GM19239 (cell line): ENCODE results near the gene HOXA13.

Source experiments
- DNase-seq: peaks from one replicate; pipeline ENCODE4 v3.0.0; 2011; ENCODE audit warnings: low spot score; ENCODE audit not compliant: insufficient read length
- FAIRE-seq: peaks from 2 replicates; lab custom pipeline; 2011; peaks lifted over from hg19 to GRCh38; lab: Jason Lieb, UNC

HOXA13 gene

GRCh38 chr7:27183682-27184336, 16.1 kb downstream of the HOXA13 start:
- DNase-seq (no peak), FAIRE-seq (no peak)

DNA sequence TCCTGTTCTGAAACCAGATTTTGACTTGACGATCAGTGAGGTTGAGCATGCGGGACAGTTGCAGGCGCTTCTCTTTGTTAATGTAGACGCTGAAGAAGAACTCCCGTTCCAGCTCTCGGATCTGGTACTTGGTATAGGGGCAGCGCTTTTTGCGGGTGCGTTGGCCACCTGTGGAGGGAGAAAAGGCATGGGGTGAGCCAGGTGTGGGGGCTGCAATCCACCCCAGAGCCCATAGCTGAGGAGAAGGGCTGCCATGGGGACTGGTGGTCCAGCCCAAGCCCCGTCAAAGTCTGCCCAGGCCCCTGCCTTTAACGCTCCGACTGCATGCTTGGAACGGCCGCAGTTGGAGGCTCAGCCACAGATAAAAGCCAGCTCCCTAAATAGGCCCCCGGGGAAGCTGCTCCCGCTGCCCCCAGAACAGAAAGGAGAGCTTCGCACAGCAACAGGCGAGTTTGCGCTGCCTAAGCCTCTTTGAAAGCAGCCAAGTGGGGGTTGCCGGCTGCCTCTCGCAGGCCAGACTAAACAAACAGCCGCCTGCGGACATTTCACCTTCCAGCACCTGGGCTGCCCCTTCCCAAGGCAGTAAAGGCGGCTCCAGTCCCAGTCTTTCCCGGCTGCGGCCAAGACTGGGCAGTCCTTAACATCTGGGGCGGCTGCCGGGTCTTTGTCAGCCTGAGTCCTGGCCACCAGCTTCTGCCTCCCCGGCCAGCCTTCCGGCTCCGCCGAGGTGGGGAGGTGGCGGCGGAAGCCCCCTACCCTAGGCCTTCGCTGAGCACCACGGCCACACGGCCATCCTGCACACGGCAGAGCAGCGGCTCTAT, 16.8 kb downstream of the HOXA13 start:
- FAIRE-seq = no peak
- no peak for DNase-seq

GRCh38 chr7:27182285-27182841, 17.5 kb downstream of the HOXA13 start:
- no peak for DNase-seq
- FAIRE-seq = no peak

GRCh38 chr7:27181795-27182275, 18.1 kb downstream of the HOXA13 start:
- DNase-seq = no peak

DNA sequence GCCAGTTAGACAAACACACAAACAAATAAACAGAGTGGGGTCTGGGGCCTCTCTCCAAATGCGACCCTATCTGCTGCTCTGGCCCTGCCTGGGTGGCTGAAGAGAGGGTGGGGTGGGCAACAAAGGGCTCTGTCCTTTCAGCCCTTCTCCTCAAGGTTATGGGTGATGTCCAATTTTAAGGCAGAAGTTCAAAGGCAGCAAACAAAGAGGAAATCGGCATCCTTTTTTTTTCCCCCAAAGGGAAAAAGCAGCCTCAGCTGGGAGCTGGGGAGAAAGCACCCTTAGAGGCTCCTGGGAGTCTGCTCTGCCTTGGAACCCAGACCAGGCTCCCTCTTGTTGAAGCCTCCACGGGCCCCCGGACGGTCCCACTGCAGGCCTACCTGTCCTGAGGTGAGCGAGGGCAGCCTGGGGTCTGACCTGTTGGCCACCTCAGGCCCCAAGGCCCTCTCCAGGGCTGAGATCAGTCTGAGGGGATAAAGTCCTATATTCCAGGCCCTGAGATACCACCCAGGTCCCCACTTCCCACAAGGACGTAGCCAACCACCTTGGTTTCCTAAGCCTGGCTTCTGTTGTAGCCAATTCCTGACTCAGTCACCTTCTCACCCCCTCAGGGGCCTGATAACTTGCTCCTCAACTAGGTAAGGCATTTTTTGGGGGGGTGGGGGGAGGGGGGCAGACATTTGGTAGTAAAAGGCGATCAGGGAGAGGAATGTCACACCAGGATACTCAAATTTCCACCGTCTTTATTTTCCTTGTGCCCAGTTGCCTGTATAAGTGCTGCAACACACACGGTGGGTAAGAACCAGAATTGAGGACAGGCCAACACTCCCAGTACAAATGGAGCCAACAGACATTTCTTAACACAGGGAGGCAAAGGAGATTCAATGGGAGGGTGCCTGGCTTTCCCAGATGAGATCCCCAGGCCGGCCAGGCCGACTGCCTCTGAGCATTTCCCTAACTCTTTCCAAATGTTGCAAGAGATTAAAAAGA, 19.2 kb downstream of the HOXA13 start:
- FAIRE-seq = no peak

More at GRCh38 chr7:27181795-27182275, 18.1 kb downstream of the HOXA13 start:
- no peak for FAIRE-seq

DNA sequence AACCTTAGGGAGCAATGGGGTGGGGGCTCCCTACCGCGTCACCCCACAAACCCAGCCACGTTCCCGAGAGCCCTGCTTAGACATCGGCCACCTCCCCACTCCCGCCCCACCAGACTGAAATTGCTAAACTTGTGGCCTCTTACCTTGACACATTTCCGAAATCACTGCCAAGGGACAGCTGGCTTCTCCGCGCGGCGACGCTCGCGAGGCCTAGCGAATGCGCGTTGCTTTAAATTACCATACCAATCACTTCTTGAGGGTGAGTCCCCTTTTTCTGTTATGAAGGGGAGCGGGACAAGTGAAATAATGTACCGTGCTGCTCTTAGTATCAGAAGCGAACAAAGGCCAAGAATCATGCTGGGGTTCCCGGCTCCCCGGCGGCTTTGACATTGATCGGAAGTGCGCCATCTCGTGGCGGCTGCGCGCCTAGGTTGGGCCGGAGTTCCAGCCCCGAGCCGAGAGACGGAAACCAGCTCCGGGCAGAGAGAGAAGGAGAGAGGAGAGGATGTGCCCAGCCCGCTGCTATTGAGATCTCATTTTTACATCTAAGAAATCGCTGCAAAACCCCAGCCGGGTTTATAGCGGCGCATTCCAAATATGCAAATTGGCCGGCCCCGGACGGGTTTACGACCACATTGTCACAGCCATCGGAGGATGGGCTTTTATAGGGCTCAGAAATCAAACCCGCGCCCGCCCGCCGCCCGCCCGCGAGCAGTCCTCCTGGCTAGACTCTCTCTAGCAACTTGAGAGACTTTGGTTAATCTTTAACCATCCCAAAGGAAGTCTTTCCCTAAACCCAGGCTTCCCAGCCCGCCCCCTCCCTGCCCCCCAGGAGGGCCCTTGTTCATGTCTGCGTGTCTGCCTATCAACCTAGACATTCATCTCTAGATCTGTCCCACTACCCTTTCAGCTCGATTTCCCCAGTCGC, 20.1 kb downstream of the HOXA13 start:
- DNase-seq (peak; percentile 75), FAIRE-seq (peak; percentile 21)

More for the DNA sequence above, 19.2 kb downstream of the HOXA13 start:
- no peak for DNase-seq

DNA sequence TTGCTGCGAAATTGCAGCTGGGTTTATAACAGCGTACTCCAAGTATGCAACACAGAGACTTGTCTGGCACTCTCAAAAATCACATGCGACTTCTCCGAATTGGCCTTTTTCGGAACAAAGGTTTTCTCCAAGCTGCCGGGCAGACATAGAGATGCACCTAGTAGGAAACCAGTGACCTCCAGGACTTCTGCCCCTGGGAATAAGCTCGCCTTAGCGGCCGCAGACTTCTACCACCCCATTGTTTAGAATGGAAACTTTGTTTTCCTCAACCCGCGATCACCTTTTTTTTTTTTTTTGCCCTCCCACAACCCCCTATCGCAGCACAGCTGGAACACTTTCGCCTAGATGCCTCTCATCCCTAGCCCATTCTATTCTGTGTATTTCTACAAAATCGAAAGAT, 20.9 kb downstream of the HOXA13 start:
- no peak for DNase-seq
- no peak for FAIRE-seq

DNA sequence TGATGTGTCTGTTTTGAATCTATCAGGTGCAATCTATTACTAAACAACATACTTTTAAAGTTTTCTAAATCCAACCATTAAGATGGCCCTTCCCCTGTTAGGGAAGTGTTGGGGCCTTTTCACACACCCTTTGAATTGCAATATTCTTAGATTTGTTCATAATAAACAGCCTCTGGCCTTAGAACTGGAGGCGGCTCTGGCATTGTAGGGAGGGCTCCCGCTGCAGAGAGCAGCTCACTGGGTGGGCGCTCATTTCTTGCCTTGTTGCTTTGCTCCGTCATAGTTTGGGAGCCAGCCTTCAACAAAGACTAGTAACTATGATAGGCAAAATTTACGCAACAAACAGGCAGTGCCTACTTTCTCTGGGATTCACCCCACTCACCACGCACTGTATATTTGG, 21.5 kb downstream of the HOXA13 start:
- DNase-seq (no peak), FAIRE-seq (no peak)

- DNase-seq = no peak
- FAIRE-seq = no peak
Observed at GRCh38 chr7:27177795-27178320, 22.0 kb downstream of the HOXA13 start.

DNA sequence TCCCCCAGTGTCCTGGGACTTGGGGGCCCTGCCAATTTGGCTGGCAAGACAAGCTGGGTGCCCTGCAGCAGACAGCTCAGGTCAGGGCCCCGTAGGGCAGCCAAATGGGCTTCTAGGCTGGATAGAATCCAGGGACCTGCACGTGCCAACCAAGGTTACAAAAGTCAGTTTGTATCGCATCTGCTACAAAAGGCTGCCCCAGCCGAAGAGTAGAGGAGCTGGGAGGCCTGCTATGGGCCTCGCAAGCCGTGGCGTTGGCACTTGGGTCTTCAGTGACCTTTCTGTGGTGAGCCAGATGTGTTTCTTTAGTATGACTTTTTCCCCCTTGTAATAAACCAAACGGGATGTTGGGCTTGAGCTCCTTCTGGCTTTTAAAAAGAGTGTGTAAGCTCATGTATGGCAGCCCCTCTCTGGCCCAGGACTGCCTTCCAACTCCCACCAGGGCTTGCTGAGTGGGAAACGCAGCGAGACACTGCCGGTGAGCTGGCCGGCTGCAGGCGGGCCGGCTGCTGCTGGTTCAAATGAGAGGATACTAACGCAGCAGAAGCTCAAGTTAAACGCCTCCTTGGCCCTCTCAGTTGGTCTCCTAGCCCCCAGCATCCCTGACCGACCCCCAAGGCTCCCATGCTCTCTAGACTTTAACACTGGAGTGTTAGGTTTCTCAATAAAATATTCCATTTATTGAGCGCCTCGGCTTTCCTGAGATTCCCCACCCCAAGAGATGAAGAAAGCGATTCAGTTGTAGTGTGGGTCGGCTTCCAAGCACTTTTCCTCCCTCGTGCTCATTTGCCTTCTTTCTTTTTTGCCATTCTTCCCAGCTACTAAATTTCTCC, 22.7 kb downstream of the HOXA13 start:
- DNase-seq (no peak), FAIRE-seq (no peak)

DNA sequence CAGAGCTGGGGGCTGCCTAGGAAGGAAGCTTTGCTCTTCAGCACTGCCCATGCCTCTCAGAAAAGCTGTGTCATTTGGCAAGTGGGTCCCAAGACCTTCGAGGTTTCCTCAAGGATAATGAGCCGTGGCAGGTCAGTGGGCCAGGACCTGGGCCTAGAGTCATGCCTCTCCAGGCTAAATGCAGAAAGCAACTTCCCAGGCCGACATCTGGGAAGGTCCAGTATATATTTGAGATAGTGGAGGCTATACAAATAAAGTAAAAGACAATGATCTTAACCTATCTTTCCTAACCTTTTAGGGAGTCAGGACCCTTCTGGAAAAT, 23.4 kb downstream of the HOXA13 start:
- DNase-seq (no peak), FAIRE-seq (no peak)

- DNase-seq = no peak
- no peak for FAIRE-seq
Observed at GRCh38 chr7:27175626-27176523, 24.0 kb downstream of the HOXA13 start.

GRCh38 chr7:27174874-27175625, 24.8 kb downstream of the HOXA13 start:
- DNase-seq (no peak), FAIRE-seq (no peak)

DNA sequence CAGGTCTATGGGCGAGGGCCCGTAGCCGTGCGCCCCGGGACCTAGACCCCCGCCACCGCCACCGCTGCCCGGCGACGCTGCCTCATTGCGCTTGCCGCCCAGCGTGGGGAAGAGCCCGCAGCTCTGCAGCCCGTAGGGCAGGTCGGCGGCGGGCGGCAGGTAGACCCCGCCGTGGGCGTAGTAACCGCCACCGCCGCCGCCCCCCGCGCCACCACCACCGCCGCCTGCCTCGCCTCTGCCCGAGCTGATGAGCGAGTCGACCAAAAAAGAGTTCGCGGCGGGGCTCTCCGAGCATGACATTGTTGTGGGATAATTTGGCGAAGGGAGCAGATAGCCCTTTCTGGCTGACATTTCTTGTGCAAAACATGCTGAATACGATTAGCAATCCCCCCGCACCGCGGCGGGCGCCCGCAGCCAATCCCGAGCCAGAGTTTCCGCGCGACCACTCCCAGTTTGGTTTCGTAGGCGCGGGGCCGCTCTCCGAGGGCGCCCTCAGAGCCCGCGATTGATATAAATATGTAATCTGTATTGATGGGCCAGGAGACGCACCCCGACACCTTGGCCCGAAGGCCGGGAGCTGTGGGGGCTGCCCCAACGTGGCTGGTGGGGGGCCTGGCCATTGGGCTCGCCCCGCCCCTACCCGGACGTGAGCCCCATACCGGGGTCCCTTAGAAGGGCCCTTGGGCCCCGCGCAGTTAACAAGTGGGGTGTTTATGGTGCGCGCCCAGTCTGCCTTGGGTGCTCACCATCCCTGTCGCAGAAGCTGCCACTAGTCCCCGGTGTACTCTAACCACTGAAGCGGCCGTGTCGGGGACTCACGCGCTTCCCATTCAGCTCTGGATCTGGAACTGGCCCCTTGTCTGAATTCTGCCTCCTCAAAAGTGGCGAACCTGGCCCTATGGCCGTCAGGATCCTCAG, 25.7 kb downstream of the HOXA13 start, which contains the start of gene HOXA10:
HOXA10 (minus strand) TSS at position 365 of the 918 bp plus-strand sequence; CDS start at position 351, 14 bp downstream.
- FAIRE-seq (no peak), DNase-seq (no peak)

DNA sequence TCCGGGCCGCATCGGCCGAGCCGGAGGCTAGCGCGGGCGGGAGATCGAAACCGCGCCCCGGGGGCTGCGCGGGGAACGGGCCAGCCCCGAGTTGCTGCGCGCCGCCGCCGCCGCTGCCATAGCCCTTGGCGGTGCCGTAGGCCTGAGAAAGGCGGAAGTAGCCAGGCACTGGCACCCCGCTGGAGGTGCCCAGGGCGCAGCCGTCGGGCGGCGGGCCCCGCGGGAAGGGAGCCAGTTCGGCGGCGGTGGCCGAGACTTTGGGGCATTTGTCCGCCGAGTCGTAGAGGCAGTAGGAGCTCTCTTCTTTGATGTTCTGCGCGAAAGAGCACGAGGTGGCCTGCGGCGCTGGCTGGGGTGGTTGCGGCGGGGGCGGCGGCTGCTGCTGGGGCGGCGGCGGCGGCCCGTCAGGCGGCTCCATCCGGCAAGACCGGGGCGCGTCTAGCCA, 26.4 kb downstream of the HOXA13 start:
- DNase-seq = no peak
- FAIRE-seq = no peak
